Stimulated activated CD4-positive, alpha-beta T cell treated with anti-CD3 and anti-CD28 coated beads, Interleukin-1b, Interleukin-23, amount 100 ng/mL, for 4 hours (primary cell): ENCODE data around the gene AMN.

Experiments
- DNase-seq, 2 donors: peaks; one replicate each; pipeline ENCODE4 v3.0.0-alpha.2; 2020; ENCODE audit warnings: low read depth in 2 of 2

Gene AMN

DNA sequence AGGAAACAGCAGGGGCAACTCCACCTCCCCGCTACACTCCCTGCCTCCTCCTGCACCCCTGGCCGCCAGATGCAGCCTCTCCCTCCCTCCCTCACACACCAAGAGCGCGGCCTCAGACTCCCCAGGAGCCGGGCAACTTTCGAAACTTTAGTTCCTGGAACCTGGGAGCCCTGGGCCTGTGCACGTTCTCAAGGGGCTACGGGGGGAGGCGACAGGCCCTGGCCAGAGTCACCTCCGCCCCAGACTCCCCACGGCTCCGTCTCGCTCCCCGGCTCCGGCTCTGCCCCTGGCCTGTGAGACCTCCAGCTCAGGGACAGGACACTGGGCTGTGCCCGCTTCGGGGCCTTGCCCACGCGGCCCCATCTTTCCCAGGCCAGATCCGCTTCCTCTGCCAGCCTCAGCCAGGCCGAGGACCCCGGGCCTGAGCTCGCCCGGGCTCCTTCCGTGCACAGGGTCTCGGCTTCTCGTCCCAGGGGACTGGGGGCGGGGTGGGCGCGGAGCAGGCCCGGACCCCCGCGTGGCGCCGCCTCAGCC is 5.5 kb downstream of the AMN start:
- no peak for DNase-seq

DNA sequence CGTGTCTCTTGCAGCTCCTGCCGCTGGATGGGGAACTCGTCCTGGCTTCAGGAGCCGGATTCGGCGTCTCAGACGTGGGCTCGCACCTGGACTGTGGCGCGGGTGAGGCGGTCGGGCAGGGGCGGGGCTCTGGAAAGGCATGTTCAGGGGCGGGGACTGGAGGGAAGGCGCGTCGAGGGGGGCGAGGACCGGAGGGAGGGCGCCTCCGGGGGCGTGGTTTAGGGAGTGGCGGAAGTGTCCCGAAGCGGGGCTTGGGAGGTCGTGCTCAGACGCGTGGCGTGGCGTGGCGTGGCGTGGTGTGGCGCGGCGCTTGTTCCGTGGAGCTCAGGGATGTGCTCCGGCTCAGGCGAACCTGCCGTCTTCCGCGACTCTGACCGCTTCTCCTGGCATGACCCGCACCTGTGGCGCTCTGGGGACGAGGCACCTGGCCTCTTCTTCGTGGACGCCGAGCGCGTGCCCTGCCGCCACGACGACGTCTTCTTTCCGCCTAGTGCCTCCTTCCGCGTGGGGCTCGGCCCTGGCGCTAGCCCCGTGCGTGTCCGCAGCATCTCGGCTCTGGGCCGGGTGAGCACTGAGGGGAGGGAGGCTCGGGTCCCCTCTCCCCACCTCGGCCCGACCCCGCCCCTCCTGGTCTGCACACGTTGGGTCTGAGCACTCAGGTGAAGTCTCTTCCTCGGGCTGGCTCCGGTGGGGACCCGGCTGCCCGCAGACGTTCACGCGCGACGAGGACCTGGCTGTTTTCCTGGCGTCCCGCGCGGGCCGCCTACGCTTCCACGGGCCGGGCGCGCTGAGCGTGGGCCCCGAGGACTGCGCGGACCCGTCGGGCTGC is 6.2 kb downstream of the AMN start:
- peak; percentile 70 to 71 for DNase-seq

DNA sequence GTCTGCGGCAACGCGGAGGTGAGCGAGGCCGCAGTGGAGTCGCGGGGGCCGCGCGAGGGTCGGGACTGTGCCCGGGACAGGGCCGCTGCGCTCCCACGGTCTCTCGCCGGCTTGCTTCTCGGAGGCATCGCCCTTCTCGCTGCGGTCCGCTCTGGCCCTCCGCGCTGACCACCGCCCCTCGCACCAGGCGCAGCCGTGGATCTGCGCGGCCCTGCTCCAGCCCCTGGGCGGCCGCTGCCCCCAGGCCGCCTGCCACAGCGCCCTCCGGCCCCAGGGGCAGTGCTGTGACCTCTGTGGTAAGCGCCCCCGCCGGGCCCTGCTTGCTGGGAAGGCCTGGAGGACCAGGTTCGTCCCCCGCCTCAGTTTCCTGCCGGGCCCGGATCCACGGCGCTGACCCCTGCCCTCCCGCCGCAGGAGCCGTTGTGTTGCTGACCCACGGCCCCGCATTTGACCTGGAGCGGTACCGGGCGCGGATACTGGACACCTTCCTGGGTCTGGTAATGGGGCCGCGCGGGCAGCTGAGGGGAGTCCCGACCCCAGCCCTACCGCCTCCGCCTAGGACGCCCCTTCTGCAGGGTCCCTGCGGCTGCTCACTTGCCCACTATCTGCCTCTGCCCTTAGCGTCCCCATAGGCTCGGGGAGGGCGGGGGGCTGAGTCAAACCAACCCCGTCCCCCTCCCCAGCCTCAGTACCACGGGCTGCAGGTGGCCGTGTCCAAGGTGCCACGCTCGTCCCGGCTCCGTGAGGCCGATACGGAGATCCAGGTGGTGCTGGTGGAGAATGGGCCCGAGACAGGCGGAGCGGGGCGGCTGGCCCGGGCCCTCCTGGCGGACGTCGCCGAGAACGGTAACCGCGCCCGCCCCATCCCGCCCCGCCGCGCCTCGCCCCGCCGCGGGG is 7.0 kb downstream of the AMN start:
- no peak for DNase-seq

DNA sequence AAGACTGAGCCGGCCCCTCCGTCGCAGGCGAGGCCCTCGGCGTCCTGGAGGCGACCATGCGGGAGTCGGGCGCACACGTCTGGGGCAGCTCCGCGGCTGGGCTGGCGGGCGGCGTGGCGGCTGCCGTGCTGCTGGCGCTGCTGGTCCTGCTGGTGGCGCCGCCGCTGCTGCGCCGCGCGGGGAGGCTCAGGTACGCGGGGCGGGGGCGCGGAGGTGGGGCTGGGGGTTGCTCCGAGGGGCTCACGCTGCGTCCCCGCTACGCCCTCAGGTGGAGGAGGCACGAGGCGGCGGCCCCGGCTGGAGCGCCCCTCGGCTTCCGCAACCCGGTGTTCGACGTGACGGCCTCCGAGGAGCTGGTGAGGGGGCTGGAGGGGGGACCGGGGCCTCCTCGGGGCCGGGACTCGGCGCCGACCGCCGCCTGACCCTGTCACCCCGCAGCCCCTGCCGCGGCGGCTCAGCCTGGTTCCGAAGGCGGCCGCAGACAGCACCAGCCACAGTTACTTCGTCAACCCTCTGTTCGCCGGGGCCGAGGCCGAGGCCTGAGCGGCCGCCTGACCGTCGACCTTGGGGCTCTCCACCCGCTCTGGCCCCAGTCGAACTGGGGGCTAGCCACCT is 7.8 kb downstream of the AMN start:
- no peak for DNase-seq

DNA sequence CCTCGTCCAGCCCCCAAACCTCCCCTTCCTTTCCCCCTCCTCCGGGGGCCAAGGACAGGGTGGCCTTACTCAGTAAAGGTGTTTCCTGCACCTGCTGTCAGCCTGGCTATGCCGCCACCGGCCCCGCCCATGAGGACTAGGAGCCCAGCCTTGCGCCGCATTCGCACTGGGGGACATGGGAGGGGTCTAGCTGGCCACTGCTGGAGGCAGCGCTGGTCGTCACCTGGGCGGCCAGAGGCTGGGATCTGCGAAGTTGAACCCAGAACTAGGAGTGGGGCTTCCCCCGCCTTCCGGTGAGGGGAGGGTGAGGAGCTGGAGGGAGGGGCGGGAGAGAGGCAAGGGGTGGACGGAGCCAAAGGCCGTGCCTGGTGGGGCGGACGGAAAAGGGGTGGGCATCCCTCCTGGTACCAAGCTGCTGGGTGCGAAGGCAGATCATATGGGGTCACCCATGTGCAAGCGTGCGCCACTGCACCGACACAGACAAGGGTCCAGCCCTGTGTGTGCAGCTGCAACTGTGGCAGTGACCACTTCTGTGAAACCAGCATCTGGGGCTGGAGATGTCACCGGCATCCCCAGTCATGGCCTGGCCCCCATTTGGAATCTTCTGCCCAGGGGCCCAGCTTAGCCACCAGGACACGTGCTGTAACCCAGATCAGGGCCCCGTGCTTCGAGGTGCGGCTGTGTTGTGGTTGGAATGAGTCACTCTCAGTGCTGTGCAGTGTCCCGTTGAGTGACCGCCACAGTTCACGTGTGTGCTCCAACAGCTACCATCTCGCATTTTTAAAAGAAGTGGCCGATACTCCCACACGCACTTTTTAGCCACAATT is 8.5 kb downstream of the AMN start:
- no peak for DNase-seq

DNA sequence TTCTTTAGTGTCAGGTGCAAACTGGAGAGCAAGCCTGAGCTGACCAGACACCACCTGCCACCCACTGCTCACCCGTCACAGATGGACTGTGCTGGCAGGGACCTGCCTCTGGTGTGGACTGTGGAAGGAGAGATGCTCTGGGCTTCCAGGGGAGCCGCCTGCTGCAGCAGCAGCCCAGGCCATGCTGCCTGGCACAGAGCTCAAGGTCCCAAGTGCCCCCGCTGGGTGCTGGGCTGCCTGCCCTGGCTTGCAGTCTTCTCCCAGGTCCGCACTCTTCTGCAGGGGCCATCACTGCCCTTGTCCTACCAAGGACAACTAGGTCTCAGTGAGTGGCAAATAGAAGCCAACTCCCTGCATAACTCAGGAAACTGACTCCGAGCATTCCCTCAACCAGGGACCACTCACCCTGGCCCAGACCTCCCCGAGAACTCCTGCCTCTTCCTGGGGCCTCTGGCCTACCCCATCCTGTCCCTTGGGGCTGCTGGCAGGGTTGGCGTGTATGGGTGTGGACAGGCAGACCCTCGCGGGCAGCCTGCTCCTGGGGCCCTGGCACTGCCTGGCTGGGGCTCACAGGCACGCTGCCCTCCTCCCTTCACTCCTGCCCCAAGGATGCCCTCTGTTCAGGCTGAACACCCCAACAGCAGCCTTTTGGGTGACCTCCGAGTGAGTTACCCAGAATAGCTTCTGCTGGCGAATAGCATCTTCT is 9.3 kb downstream of the AMN start:
- no peak for DNase-seq

DNA sequence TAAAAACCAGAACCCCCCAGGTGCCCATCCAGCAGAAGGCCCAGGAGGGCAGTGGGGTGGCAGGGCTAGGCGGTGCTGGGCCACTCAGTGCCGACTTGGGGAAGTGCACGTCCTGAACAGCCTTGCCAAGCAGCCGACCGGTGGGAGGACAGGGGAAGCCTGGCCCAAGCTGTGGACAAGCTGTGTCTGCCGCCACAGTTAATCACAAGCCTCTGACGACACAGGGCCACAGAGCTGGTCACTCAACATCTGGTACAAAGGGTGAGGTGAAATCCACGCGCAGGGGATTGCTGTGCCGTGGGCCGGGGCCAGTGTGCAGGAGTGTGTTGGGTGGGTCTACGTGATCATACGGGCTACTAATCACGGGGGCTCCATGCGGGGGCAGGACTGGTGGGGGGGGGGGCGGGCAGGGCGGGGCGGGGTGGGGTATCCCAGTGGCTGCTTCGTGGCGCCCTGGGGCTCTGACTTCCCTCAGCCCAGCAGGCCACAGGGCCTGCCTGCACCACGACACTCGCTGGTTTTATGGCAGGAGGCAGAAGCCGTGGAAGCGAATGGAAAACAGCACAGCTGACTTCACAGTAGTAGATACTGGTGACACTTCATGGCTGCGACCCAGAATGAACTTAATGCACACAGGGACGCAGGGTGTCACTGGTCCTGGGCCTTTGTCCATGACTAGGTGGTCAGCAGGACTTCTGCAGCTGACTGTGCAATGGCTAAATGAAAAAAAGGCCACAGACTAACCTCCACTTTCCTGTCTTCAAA is 10.2 kb downstream of the AMN start:
- DNase-seq, result no peak

DNA sequence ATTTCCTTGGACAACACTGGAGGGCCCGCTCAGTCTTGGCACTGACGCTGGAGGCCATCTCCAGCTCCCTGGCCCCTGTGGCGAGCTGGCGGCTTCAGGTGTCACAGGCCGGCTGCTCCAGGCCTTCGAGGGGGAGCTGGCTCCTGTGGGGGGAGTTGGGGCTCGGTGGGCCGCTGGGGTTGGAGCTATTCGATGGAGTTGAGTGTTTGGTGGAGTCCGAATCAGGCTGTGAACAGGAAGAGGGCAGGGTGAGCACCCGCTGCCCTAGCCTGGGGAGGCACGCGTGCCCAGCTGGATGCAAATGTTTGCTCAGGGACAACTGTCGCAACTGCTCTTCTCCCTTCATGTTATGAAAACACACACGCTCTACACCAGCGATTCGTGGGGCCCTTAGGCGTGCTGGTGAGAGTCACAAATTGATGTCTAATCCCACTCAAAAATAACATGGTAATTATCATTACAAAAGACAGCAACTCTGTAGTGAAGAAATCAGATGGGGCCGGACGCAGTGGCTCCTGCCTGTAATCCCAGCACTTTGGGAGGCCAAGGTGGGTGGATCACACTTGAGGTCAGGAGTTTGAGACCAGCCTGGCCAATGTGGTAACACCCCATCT is 11.3 kb downstream of the AMN start:
- no peak for DNase-seq

DNA sequence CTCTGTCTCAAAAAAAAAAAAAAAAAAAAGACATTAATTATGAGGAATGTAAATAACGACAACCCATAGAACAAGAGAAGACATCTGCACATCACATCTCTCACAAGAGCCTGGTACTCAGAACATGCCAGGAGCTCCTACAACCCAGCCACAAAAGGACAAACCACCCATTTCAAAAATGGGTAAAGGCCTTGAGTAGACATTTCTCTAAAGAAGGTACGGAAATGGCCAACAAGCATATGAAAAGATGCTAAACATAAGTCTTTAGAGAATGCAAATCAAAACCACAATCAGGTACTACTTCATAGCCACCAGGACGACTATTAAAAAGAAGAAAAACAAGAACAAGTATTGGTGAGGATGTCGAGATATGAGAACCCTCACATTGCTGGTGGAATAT is 13.3 kb downstream of the AMN start:
- no peak for DNase-seq

DNA sequence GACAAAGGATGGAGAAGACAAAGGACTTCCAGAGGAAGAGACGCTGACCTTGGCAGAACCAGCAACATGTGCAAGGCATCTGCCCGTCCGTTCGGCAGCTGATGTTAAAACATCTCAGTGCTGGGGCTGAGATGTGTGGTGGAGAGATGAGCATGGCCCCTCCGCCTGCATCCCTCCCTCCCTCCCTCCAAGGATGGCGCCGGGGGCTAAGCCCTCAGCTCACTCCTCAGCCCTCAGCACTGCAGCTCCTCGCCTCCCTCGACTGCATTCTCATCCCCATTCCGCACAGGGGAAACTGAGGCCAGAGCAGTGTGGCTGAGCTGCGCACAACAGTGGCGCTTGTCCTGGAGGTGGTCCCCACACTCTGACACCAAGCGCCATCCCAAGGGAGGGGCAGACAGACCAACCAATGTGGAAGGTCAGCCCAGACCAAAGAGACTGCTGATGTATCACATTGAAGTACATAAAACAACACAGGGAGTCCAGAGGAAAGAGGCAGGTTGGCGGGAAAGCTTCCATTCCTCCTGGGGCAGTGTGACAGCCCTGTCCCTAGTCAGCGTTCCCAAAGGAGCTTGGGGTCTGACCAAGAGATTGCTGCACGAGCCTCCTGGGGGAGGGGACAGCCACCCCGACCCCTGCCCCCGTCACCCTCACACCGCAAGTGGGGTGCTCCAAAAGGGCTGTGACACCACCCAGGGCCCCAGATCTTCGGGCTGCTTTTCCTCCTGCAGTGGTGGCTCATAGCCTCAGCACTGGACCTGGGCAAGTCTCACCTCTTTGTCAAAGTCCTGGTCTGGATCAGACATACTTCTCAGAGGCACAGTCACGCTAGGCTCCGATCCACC is 15.1 kb downstream of the AMN start:
- DNase-seq, result no peak

DNA sequence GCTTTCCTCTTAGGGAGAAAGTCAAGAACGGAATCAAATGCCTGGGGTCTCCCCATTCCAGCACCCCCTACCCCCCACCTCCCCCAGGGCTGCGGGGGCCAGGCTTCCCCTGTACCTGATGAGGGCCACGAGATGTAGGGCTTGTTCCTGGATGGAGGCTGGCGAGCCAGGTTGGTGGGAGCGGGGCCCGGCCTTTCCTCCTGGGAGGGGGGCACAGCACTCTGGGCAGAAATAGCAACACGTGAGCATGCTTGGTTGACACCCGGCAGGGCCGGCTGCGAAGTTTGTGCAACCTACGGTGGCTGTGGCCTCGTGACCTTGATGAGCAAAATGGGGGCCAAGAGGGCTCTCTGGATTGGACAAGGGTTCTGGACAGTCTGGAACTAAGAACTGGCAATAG is 15.7 kb downstream of the AMN start:
- DNase-seq, result no peak

DNA sequence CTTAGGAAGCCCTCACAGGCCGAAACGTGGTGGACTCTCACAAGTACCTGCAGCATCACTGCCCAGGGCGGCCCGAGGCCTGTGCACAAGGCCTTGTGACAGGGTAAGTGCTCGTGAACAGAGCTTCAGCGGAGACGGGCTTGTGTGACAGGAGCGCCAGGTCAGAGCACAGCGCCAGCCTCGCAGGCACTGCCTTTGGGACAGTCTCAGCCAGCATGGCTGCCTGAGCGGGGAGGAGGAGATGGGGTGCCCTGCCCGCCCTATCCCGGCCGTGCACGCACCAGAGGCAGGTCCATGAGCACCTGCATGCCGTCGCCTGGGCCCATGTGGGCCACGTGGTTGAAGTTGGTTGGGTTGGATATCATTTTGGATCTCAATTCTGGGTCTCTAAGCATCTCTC is 16.9 kb downstream of the AMN start:
- no peak for DNase-seq

DNA sequence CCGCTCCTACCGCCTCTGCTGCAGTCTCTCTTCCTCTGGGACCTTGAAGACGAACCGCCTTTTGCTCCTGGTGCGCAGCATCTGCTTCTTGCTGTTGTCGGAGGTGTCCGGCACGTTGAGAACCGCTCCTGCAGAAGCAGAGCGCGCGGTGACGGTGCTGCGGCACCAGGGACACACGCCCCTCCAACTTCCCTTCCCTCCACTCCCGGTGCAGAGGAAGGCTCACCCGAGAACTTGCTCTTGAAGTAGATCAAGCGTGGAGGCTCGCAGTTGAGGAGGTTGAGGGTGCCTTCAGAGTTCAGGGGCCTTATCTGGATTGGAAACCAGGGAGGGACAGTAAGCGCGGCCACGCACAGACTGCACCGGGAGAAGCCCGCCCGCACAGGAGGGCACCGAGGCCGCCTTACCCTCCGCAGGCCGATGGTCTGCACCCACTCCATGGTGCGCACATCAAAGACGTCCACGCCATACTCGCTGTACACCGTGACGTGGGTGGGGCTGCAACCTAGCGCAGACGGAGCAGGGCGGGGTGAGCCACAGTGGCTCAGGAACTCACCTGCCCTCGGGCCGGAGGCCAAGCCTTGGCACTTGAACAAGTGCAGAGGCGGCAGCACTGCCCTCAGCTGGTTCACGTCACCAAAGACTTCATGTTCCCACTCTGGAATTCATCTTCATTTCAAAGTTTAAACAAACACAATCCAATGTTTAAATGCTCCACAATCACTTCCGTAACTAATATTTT is 17.5 kb downstream of the AMN start:
- no peak for DNase-seq

DNA sequence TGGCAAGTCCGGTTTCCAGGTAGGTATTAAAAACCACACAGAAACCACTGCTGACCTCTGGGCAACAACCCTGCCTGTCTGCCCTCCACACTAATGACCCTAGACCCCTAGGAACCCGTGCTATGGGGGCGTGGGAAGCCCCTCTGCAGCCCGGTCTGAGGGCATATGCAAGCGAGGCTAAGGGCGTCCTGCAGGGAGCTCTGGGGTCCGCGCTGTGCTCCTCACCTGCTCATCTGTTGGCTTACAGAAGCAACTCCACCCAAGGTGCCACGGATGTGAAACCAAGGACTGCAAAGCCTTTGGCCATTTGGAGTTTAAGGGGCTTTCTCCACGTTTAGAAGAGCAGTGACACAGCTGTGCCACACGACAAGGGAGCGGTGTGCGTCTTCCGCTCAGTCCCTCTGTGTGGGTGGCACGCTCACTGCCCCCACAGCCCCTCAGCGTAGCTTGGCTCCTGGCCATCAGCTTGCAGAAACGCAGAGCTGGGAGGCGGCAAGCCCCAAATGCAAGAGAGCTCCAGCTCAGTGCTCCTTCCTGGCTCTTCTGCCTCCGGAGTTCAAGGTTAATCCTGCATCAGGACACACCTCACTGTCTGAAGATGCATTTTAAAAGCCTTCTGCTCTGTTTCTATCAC is 18.4 kb downstream of the AMN start:
- DNase-seq, result no peak

DNA sequence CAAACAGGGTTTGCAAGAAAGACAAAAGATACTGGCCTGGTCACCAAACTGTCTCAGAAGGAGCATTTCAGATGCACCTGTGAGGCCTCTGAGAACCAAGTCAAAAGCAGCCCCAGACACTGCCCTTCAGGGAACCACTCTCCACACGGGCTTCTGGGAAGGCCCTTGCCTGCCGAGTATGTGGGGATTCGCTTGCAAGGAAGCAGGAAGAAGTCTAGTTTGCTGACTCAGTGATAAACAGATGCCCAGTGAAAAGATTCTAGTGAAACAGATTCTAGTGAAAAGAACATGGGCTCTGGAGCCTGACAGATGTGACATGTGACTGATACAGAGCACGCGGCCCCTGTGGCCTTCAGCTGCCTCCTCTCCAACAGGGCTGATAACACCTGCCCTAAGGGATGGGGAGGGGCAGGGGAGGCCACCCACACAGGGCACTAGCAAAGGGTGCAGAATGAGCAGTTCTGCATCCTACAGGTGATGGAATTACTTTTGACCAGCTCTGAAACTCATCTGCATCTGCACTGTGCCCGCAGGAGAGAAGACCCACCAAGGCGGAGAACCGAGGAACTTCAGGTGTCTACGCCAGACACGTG is 19.1 kb downstream of the AMN start:
- no peak for DNase-seq

DNA sequence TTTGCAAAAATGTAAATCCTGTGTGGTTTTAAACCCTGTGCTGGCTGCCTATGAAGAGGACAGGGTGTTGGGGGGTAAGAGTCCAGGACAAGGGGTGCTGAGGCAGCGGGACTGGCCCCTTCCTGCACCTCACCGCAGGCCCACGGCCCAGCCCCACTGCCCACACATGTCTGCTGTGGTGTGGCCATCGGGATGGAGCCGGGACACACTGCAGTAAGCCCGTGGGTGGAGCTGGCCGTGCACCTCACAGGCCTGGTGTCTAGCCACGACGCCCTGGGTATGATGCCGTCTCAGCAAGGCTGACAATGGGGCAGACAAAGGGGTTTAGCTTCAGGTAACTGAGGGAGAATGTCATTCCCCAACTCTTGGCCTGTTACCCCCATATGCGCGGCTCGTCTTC is 19.6 kb downstream of the AMN start:
- no peak for DNase-seq

DNA sequence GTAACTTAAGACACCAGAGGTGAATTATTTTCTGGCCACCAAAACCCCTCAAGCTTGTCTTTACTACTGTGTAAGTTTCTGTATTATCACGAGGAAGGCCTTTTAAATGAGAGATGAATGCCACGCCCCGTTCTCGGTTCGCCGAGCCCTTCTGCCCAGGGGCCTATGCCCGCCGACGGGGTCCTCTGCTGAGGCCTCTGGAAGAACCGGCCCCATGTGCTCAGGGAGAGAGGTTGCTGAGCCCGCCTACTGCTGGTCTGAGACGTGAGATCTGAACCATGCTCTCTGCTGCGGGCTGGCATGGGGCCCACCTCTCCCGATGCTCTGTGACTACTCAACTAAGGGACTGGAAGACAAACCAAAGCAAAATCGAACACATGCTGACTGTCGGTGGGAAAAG is 21.0 kb downstream of the AMN start:
- DNase-seq, result no peak
